WI38 (cell line): ENCODE data around the gene PAF1.

Source experiments
- H3K4me3 ChIP-seq: 2 replicates; pipeline ENCODE4 v1.5.1; 2011; ENCODE audit warnings: low read depth, mild to moderate bottlenecking, control low read depth, low read length
- CTCF ChIP-seq: IDR thresholded peaks from 2 replicates; pipeline ENCODE4 v1.5.1; 2012; ENCODE audit warnings: low read depth, mild to moderate bottlenecking, control low read depth, low read length

PAF1 gene

GRCh38 chr19:39407410-39407659 is 16.4 kb upstream of the PAF1 start:
- peak overlapping the region; percentile 98 for H3K4me3 ChIP-seq
- no peak for TF ChIP-seq CTCF

DNA sequence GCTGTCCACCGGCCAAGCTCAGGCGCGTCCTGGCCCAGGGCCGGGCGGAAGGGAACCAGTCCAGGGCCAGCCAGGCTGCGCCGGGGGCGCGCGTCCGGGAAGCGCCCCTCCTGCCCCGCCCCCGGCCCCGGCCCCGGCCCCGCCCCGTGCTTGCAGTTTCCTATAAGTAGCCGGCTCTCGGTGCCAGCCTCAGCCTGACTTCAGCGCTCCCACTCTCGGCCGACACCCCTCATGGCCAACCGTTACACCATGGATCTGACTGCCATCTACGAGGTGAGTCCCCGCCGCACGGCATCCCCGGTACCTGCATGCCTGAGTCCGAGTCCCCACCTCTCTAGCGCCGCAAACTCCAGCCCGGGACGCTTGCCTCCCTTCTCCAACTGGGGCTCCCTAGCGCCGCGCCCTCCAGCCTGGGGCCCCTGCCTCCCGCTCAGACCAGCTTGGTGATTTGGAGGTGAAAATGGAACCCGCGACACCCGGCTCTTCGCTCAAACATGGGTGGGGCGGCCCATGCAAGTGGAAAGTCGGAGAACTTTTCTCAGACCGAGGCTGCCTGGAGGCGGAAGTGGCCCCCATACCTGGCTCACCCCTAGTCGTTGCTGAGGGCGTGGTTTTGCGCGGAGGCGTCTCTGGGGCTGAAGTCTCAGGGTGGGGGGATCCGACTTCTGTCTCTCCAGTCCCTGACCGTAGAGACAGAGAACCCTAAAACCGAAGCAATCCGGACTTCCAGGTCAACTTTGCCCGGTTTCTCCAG is 15.9 kb upstream of the PAF1 start, which contains the start of gene ZFP36:
Gene ZFP36 (plus strand): TSS at position 192 of the 754 bp plus-strand sequence. CDS start 58 bp downstream, at position 250.
- no peak for TF ChIP-seq CTCF
- peak within 1 kb of the TSS; percentile 98 for H3K4me3 ChIP-seq

GRCh38 chr19:39405958-39406655 is 15.2 kb upstream of the PAF1 start:
- peak overlapping the region; percentile 51 for H3K4me3 ChIP-seq
- no peak for TF ChIP-seq CTCF

DNA sequence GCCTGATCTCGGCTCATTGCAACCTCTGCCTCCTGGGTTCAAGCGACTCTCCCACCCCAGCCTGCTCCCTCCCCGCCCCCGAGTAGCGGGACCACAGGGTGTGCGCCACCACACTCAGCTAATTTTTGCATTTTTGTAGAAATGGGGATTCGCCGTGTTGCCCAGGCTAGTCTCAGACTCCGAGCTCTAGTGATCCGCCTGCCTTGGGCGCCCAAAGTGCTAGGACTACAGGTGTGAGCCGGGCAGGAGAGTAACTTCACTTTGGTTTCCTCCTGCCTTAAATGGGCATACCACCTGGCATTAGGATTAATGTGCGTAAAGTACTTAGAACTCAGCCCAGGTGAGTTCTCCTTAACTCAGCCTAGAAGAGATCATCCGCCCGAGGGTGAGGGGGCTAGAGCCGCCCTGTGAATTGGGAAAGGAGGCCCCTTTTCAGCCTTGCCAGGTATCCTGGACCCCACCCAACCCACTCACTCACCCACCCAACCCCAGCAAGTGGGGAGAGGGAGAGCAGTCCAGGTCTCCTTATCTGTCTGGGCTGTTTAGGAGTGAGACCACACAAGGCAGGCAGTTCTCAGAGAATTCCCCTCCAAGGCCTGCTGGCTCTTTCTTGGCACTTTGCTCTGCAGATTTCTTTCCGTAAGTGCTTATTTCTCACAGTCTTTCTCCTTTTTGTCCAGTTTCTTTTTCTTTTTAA is 14.5 kb upstream of the PAF1 start:
- no peak overlapping the region for H3K4me3 ChIP-seq
- TF ChIP-seq CTCF = no peak

GRCh38 chr19:39403331-39404312 is 12.7 kb upstream of the PAF1 start:
- peak overlapping the region; percentile 47 for H3K4me3 ChIP-seq
- TF ChIP-seq CTCF = no peak

- TF ChIP-seq CTCF = no peak
- peak overlapping the region; percentile 47 for H3K4me3 ChIP-seq
Measured at GRCh38 chr19:39402346-39403300, 11.7 kb upstream of the PAF1 start.
